Esophagus (tissue), 2 donors: ENCODE results near the gene PTGES3. TPM values are rescaled to one million over a fixed set of nuclear protein-coding genes. Genes with fewer than 3 reads are reported as not detected.
A peak's percentile ranks its signal among the peaks of the same experiment; 100 is the strongest.
"Not testable (repeated sequence)": the region's sequence is repeated elsewhere in the genome, so short reads cannot be mapped to it uniquely, and the experiment has no call there.

Experiments
- H3K27ac ChIP-seq, 2 donors: one replicate each; pipeline ENCODE4 v1.5.1; 2013; ENCODE audit warnings: low read depth in 2 of 2, mild to moderate bottlenecking in 2 of 2, inconsistent platforms in 1 of 2, low read length in 1 of 2, moderate library complexity in 1 of 2
- H3K27me3 ChIP-seq, 2 donors: one replicate each; pipeline ENCODE4 v1.6.1; 2013; ENCODE audit warnings: low read length in 2 of 2, control low read depth in 1 of 2, mild to moderate bottlenecking in 1 of 2; ENCODE audit not compliant: insufficient read depth in 2 of 2, control insufficient read depth in 1 of 2
- H3K36me3 ChIP-seq, 2 donors: one replicate each; pipeline ENCODE4 v1.6.1; 2013; ENCODE audit warnings: low read length in 1 of 2; ENCODE audit not compliant: control insufficient read depth in 2 of 2, insufficient read depth in 2 of 2
- H3K4me1 ChIP-seq, 2 donors: one replicate each; pipeline ENCODE4 v1.6.1; 2013; ENCODE audit warnings: low read length in 1 of 2; ENCODE audit not compliant: control insufficient read depth in 2 of 2, insufficient read depth in 2 of 2
- H3K4me3 ChIP-seq, 2 donors: one replicate each; pipeline ENCODE4 v1.5.1; 2013; ENCODE audit warnings: low read length in 2 of 2, mild to moderate bottlenecking in 2 of 2, low read depth in 1 of 2, moderate library complexity in 1 of 2
- H3K9me3 ChIP-seq, 2 donors: one replicate each; pipeline ENCODE4 v1.6.1; 2013; ENCODE audit warnings: mild to moderate bottlenecking in 2 of 2, low read depth in 1 of 2, low read length in 1 of 2, moderate library complexity in 1 of 2; ENCODE audit not compliant: control insufficient read depth in 2 of 2, insufficient read depth in 1 of 2
- WGBS, 2 donors: extraction: QIAGEN DNeasy Blood & Tissue Kit; methylation state at CpG; one replicate each; pipeline ENCODE4 v1.1.7; 2013; 5-methylcytosine and 5-hydroxymethylcytosine counted together
- polyA plus RNA-seq, 2 donors: library from polyadenylated mRNA; stranded (reverse); fragments of 200-250 nt; gene quantifications; one replicate each; pipeline ENCODE4 v1.2.3, GENCODE V29; 2013
- donor health status: healthy with polysubstance abuse.
- donor health status: Bipolar disorder and iron deficiency.

PTGES3 gene
- polyA plus RNA-seq, 2 donors = 65.7 to 123 TPM

DNA sequence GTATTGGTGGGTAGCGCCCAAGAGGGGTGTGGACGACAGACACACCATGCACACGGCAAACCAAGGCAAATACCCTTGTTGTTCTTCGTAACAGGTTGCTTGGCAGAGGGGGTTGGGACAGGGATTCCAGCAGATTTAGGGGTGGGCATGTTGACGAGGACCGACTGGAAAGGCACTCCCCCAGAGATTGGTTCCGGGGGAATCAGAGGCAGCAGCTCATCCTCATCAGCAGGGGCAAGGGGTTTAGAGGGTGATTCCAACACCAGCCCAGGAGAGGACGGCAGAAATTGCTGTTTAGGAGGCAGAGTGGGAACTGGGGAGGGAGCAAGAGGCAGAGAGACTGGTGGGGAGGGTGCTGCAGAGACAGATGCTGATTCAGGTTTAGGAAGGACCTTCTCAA is 27.7 kb upstream of the PTGES3 start:
- Histone ChIP-seq H3K9me3 (no peaks in the 10 kb centered on the region), H3K36me3 (peaks cover 0 to 23% of the 10 kb centered on the region in 2 donors), H3K4me3 (no peak overlapping the region), H3K27me3 (no peaks in the 10 kb centered on the region), H3K27ac (peak overlapping the region in 1 of 2 donors; percentile 26), H3K4me1 (peaks cover 14% of the 10 kb centered on the region in 2 donors)
- WGBS, 2 donors = 67 to 76% methylated on average over 8 of the region's 8 CpGs

DNA sequence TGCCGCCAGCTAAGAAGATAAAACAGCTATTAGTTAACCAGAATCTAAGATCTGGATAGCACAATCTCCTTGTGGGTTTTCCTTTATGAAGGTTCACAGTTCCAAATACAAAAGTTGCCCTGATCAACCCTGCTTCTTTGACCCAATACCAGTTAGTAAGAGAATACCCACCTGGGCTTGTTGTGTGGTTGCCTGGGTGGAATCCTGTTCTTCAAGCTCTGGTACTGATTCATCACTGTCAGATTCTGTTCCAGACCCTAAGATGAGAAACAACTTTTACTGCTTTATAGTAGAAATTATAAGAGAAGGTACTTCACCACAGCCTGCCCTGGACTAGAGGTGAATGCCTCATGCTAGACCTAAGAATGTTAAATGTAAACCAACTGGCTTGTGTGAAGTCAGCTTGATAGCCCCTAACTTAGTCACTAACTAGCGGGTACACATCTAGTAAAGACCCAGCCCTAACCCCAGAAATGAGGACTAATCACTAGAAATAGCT is 26.4 kb upstream of the PTGES3 start:
- H3K27ac ChIP-seq = no peak overlapping the region
- WGBS, 2 donors = 92 to 93% methylated on average over 2 of the region's 2 CpGs

GRCh38 chr12:56713345-56713744 is 25.3 kb upstream of the PTGES3 start:
- Histone ChIP-seq H3K9me3 (no peaks in the 10 kb centered on the region), H3K27ac (no peak overlapping the region), H3K4me1 (peaks cover 3 to 9% of the 10 kb centered on the region in 2 donors), H3K4me3 (no peak overlapping the region), H3K27me3 (no peaks in the 10 kb centered on the region), H3K36me3 (peaks cover 0 to 19% of the 10 kb centered on the region in 2 donors)
- WGBS, 2 donors = 88 to 93% methylated on average over 3 of the region's 3 CpGs

More for the DNA sequence above, 26.4 kb upstream of the PTGES3 start:
- H3K9me3 ChIP-seq = no peaks in the 10 kb centered on the region
- peaks cover 0 to 23% of the 10 kb centered on the region in 2 donors for H3K36me3 ChIP-seq
- peaks cover 9 to 14% of the 10 kb centered on the region in 2 donors for H3K4me1 ChIP-seq
- no peaks in the 10 kb centered on the region for H3K27me3 ChIP-seq
- H3K4me3 ChIP-seq = no peak overlapping the region

- Histone ChIP-seq H3K36me3 (peaks cover 0 to 11% of the 10 kb centered on the region in 2 donors), H3K27ac (no peak overlapping the region), H3K9me3 (no peaks in the 10 kb centered on the region), H3K4me3 (no peak overlapping the region), H3K4me1 (no peaks in the 10 kb centered on the region), H3K27me3 (no peaks in the 10 kb centered on the region)
- WGBS, 2 donors = 74 to 76% methylated on average over 5 of the region's 5 CpGs
Measured at GRCh38 chr12:56709759-56710376, 21.8 kb upstream of the PTGES3 start.

- H3K4me3 ChIP-seq, H3K27ac ChIP-seq, H3K27me3 ChIP-seq, H3K4me1 ChIP-seq, H3K9me3 ChIP-seq, H3K36me3 ChIP-seq: not testable (repeated sequence)
- 82 to 87% methylated on average over 5 of the region's 5 CpGs for WGBS, 2 donors
Measured at GRCh38 chr12:56704522-56704921, 16.4 kb upstream of the PTGES3 start.

DNA sequence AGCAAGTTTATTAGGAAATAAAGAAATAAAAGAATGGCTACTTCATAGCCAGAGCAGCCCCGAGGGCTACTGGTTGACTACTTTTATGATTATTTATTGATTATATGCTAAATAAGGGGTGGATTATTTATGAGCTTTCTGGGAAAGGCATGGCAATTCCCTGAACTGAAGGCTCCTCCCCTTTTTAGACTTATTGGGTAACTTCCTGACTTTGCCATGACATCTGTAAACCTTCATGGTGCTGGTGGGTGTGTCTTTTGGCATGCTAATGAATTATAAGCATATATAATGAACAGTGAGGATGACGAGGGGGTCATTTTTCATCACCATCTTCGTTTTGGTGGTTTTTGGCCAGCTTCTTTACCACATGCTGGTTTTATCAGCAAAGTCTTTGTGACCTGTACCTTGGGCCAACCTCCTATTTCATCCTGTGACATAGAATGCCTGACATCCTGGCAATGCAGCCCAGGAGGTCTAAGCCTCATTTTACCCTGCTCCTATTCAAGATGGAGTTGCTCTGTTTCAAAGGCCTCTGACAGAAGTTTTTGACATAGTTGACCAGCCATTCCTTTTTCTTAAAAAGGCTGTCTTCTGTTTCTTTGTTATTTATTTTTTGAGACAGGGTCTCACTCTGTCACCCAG is 11.1 kb upstream of the PTGES3 start:
- no peaks in the 10 kb centered on the region for H3K9me3 ChIP-seq
- H3K27me3 ChIP-seq = no peaks in the 10 kb centered on the region
- no peaks in the 10 kb centered on the region for H3K4me1 ChIP-seq
- no peaks in the 10 kb centered on the region for H3K36me3 ChIP-seq
- H3K27ac ChIP-seq = no peak overlapping the region
- WGBS, 2 donors = 72 to 77% methylated on average over 3 of the region's 3 CpGs
- no peak overlapping the region for H3K4me3 ChIP-seq

GRCh38 chr12:56695327-56696101 is 7.4 kb upstream of the PTGES3 start:
- Histone ChIP-seq H3K4me3 (no peak overlapping the region), H3K27ac (no peak overlapping the region), H3K9me3 (no peaks in the 10 kb centered on the region), H3K27me3 (no peaks in the 10 kb centered on the region), H3K4me1 (no peaks in the 10 kb centered on the region), H3K36me3 (no peaks in the 10 kb centered on the region)
- WGBS, 2 donors = 75 to 78% methylated on average over 2 of the region's 2 CpGs

DNA sequence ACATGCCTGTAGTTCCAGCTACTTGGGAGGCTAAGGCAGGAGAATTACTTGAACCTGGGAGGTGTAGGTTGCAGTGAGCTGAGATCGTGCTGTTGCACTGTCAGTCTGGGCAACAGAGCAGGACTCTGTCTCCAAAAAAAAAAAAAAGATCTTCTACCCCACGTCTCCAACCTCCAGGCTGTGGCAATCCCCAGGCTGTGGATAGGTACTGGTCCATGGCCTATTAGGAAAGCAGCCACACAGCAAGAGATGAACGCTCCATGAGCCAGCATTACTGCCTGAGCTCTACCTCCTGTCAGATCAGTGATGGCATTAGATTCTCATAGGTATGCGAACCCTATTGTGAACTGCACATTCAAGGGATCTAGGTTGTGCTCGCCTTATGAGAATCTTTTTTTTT is 6.1 kb upstream of the PTGES3 start:
- Histone ChIP-seq H3K9me3 (no peaks in the 10 kb centered on the region), H3K27me3 (no peaks in the 10 kb centered on the region), H3K27ac (no peak overlapping the region), H3K36me3 (no peaks in the 10 kb centered on the region), H3K4me1 (no peaks in the 10 kb centered on the region), H3K4me3 (no peak overlapping the region)
- 84 to 86% methylated on average over 5 of the region's 5 CpGs for WGBS, 2 donors

- Histone ChIP-seq H3K27me3 (no peaks in the 10 kb centered on the region), H3K9me3 (no peaks in the 10 kb centered on the region), H3K36me3 (no peaks in the 10 kb centered on the region), H3K4me1 (no peaks in the 10 kb centered on the region), H3K4me3 (peak overlapping the region; percentile 36 to 96), H3K27ac (peak overlapping the region; percentile 96 to 100)
- WGBS, 2 donors = 1 to 2% methylated on average over 7 of the region's 7 CpGs
Measured at GRCh38 chr12:56688846-56689109, 694 bp upstream of the PTGES3 start.
